Activated CD4-positive, alpha-beta T cell treated with anti-CD3 and anti-CD28 coated beads for 24 hours (primary cell): ENCODE measurements around the gene AIM2.
A peak's percentile ranks its signal among the peaks of the same experiment; 100 is the strongest.
"Not testable (repeated sequence)": the region's sequence is repeated elsewhere in the genome, so short reads cannot be mapped to it uniquely, and the experiment has no call there.

ENCODE experiments used
- DNase-seq, 2 donors: peaks; one replicate each; pipeline ENCODE4 v3.0.0-alpha.2; 2020; ENCODE audit warnings: low read depth in 2 of 2

The AIM2 gene

GRCh38 chr1:159079525-159079924 lies 3.0 kb upstream of the AIM2 start:
- DNase-seq, result no peak

GRCh38 chr1:159077120-159077961 lies 775 bp upstream of the AIM2 start:
- peak; percentile 96 to 98 for DNase-seq

- DNase-seq, result no peak
Observed at GRCh38 chr1:159071970-159072582, 4.5 kb downstream of the AIM2 start.

GRCh38 chr1:159068886-159069285 lies 7.7 kb downstream of the AIM2 start:
- no peak for DNase-seq

- no peak for DNase-seq
Observed at GRCh38 chr1:159067699-159068621, 8.6 kb downstream of the AIM2 start.

- DNase-seq, result no peak
Observed at GRCh38 chr1:159066108-159066507, 10.5 kb downstream of the AIM2 start.

- no peak for DNase-seq
Observed at GRCh38 chr1:159065106-159065505, 11.5 kb downstream of the AIM2 start.

GRCh38 chr1:159058751-159059150 lies 17.8 kb downstream of the AIM2 start:
- DNase-seq, result no peak

GRCh38 chr1:159056069-159056698 lies 20.4 kb downstream of the AIM2 start:
- no peak for DNase-seq

GRCh38 chr1:159055181-159055641 lies 21.4 kb downstream of the AIM2 start:
- no peak for DNase-seq

- no peak for DNase-seq
Observed at GRCh38 chr1:159054427-159054826, 22.1 kb downstream of the AIM2 start.

- no peak for DNase-seq
Observed at GRCh38 chr1:159051436-159051835, 25.1 kb downstream of the AIM2 start.

GRCh38 chr1:159046486-159046885 lies 30.1 kb downstream of the AIM2 start:
- not testable (repeated sequence) for DNase-seq

GRCh38 chr1:159040893-159041724 lies 35.5 kb downstream of the AIM2 start:
- no peak for DNase-seq

- no peak for DNase-seq
Observed at GRCh38 chr1:159040206-159040605, 36.4 kb downstream of the AIM2 start.

GRCh38 chr1:159030877-159031447 lies 45.6 kb downstream of the AIM2 start:
- no peak for DNase-seq

- DNase-seq, result no peak
Observed at GRCh38 chr1:159030311-159030710, 46.3 kb downstream of the AIM2 start.

- not testable (repeated sequence) for DNase-seq
Observed at GRCh38 chr1:159026841-159027240, 49.7 kb downstream of the AIM2 start.

- no peak for DNase-seq
Observed at GRCh38 chr1:159025043-159025442, 51.5 kb downstream of the AIM2 start.

- no peak for DNase-seq
Observed at GRCh38 chr1:159023723-159024122, 52.8 kb downstream of the AIM2 start.
